Stimulated activated CD8-positive, alpha-beta memory T cell treated with anti-CD3 and anti-CD28 coated beads, Interleukin-7, amount 100 ng/mL, for 1 hour (primary cell): ENCODE measurements around the gene WFDC8.

ENCODE experiments used
- DNase-seq, 2 donors: peaks; one replicate each; pipeline ENCODE4 v3.0.0-alpha.2; 2020; ENCODE audit warnings: low read depth in 2 of 2

Gene WFDC8

GRCh38 chr20:45548410-45548809 is 30.7 kb downstream of the WFDC8 start:
- DNase-seq: no peak

- DNase-seq: no peak
These were observed 31.8 kb downstream of the WFDC8 start, which contains the start of gene EPPIN for GRCh38 chr20:45547206-45547770. TSS of gene EPPIN (minus strand) at chr20:45547401. CDS start at chr20:45547357, 44 bp downstream.

- DNase-seq: no peak
These were observed 33.2 kb downstream of the WFDC8 start for GRCh38 chr20:45545754-45546453.

GRCh38 chr20:45545351-45545750 is 33.7 kb downstream of the WFDC8 start:
- DNase-seq: no peak

GRCh38 chr20:45539382-45539781 is 39.7 kb downstream of the WFDC8 start, which contains the start of gene WFDC6:
TSS of gene WFDC6 (minus strand) at chr20:45539482. CDS start at chr20:45539407, 75 bp downstream.
- DNase-seq: no peak

- no peak for DNase-seq
These were observed 40.8 kb downstream of the WFDC8 start for GRCh38 chr20:45538209-45538799.

GRCh38 chr20:45527294-45527693 is 51.8 kb downstream of the WFDC8 start:
- no peak for DNase-seq

- no peak for DNase-seq
These were observed 55.3 kb downstream of the WFDC8 start for GRCh38 chr20:45523821-45524220.

GRCh38 chr20:45518282-45518681 is 60.8 kb downstream of the WFDC8 start:
- DNase-seq: no peak

- no peak for DNase-seq
These were observed 63.8 kb downstream of the WFDC8 start, which contains the start of gene SPINT3 for GRCh38 chr20:45515147-45515913. TSS of gene SPINT3 (minus strand) at chr20:45515622. CDS start at chr20:45515608, 14 bp downstream.

GRCh38 chr20:45510242-45510862 is 68.7 kb downstream of the WFDC8 start:
- DNase-seq: no peak

GRCh38 chr20:45509091-45509490 is 70.0 kb downstream of the WFDC8 start:
- DNase-seq: no peak

- no peak for DNase-seq
These were observed 70.8 kb downstream of the WFDC8 start for GRCh38 chr20:45508068-45508886.

- DNase-seq: no peak
These were observed 71.9 kb downstream of the WFDC8 start for GRCh38 chr20:45507011-45507820.

GRCh38 chr20:45506398-45506797 is 72.7 kb downstream of the WFDC8 start:
- DNase-seq: no peak

GRCh38 chr20:45503403-45503802 is 75.7 kb downstream of the WFDC8 start:
- no peak for DNase-seq

- no peak for DNase-seq
These were observed 76.5 kb downstream of the WFDC8 start for GRCh38 chr20:45502561-45502960.
